Activated T-helper 2 cell treated with anti-CD3 and anti-CD28 coated beads, Interferon-gamma antibody, Interleukin-2, Interleukin-4, amounts not matched to agents 10 μg/mL and 5 μg/mL and 100 μg/mL, durations not matched to agents 14 hours and 24 hours and 36 hours (primary cell): ENCODE results near the gene LYRM2. TPM values are rescaled to one million over a fixed set of nuclear protein-coding genes. Genes with fewer than 3 reads are reported as not detected.

Experiments used
- DNase-seq: peaks from one replicate; pipeline ENCODE4 v3.0.0; 2021; ENCODE audit warnings: low spot score
- H3K27ac Mint-ChIP-seq: one replicate; pipeline ENCODE4 v1.8.0; 2021; ENCODE audit warnings: mixed read lengths
- H3K27me3 Mint-ChIP-seq: one replicate; pipeline ENCODE4 v1.8.0; 2021; ENCODE audit warnings: low read depth, mixed read lengths
- H3K36me3 Mint-ChIP-seq: one replicate; pipeline ENCODE4 v1.8.0; 2021; ENCODE audit warnings: low read depth, mixed read lengths
- H3K4me1 Mint-ChIP-seq: one replicate; pipeline ENCODE4 v1.8.0; 2021; ENCODE audit warnings: low read depth, mixed read lengths
- H3K4me3 Mint-ChIP-seq: one replicate; pipeline ENCODE4 v1.8.0; 2021; ENCODE audit warnings: low read depth, mild to moderate bottlenecking, moderate library complexity, mixed read lengths
- H3K9me3 Mint-ChIP-seq: one replicate; pipeline ENCODE4 v1.8.0; 2021; ENCODE audit warnings: mixed read lengths
- intact Hi-C: fragments of 100-400 bp; cut with micrococcal nuclease; formaldehyde crosslinking; loops from one replicate; pipeline ENCODE4 v1.15.1; 2023
- total RNA-seq: library from RNA; stranded (reverse); gene quantifications from 2 replicates; pipeline ENCODE4 v1.2.3, GENCODE V29; 2022

LYRM2 gene
- total RNA-seq, 1 donor from 2014 or later, result 30.0 TPM

DNA sequence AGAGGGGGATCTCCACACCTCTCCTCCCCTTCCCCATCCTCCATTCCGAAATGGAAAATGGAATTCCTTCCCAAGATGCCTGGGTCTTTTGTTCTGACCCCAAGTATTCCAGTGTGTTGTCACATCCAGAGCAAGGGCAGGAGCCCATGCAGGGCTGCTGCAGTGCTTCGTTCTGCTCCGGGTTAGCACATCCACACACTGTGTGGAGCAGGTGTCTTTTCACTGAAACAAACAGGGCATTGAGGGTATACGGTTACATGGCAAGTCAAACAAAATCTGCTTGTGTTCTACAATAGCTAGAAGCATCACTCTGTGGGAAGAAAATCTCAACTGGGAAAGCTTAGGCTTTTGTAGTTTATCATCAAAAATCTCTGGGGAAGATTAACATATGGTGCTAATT, 56.9 kb downstream of the LYRM2 start:
- H3K4me3 Mint-ChIP-seq, result no peak overlapping the region
- no peaks in the 10 kb centered on the region for H3K36me3 Mint-ChIP-seq
- H3K4me1 Mint-ChIP-seq, result no peaks in the 10 kb centered on the region
- no peaks in the 10 kb centered on the region for H3K9me3 Mint-ChIP-seq
- DNase-seq, result no peak
- intact Hi-C loops, result no loop called here
- no peak overlapping the region for H3K27ac Mint-ChIP-seq
- peaks cover 10% of the 10 kb centered on the region for H3K27me3 Mint-ChIP-seq

DNA sequence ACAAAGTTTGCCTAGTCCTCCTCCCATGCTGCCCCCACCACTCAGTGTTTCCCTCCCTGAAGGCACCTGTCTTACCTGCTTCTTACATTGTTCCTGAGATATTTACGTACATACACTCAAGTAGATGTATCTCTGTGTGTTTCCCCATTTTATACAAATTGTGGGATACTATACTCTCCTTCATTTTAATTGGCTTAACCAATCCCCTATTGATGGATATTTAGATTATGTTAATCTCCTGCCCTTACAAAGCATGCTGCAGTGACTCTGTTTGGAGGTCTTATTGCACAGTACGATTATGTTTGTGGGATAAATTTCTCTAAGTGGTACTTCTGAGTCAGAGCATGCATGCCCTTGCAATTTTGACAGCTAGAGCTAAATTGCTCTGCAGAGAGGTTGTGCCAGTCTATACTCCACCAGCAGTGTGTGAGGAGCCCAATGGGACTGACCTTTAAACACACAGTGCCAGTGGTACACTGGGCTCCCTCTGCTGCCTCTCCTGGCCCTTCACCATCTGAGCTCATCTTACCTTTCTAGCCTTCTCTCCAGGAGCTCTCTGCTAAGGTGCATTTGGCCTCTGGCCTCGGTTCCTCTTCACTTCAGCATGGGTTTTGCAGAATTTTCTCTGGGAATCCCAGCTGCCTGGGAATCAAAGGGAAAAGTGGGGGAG, 57.4 kb downstream of the LYRM2 start:
- Mint-ChIP-seq H3K36me3 (no peaks in the 10 kb centered on the region), H3K27ac (no peak overlapping the region), H3K4me1 (no peaks in the 10 kb centered on the region), H3K27me3 (peaks cover 10% of the 10 kb centered on the region), H3K4me3 (no peak overlapping the region), H3K9me3 (no peaks in the 10 kb centered on the region)
- no peak for DNase-seq
- intact Hi-C loops, result no loop called here

DNA sequence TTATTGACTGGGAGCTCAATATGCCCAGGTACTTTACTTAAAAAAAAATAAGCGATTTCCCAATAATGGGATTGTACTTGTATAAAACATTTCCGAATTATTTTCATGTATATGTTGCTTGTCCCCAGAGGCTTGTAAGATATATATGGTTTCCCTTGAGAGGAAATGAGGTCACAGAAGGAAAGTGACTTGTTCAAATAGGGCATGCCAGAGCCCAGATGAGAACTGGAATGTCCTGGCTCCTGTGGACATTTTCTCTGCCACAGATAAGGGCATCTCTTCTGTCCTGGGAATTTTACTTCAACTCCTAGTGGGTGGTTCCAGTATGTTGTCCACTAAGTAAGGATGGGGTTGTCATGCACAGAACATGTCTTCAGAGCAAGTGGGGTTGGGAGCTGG, 63.0 kb downstream of the LYRM2 start:
- no peak for DNase-seq
- no peak overlapping the region for H3K4me3 Mint-ChIP-seq
- H3K27me3 Mint-ChIP-seq, result peaks cover 11% of the 10 kb centered on the region
- no peaks in the 10 kb centered on the region for H3K9me3 Mint-ChIP-seq
- H3K36me3 Mint-ChIP-seq, result no peaks in the 10 kb centered on the region
- intact Hi-C loops, result no loop called here
- no peak overlapping the region for H3K27ac Mint-ChIP-seq
- peaks cover 5% of the 10 kb centered on the region for H3K4me1 Mint-ChIP-seq

DNA sequence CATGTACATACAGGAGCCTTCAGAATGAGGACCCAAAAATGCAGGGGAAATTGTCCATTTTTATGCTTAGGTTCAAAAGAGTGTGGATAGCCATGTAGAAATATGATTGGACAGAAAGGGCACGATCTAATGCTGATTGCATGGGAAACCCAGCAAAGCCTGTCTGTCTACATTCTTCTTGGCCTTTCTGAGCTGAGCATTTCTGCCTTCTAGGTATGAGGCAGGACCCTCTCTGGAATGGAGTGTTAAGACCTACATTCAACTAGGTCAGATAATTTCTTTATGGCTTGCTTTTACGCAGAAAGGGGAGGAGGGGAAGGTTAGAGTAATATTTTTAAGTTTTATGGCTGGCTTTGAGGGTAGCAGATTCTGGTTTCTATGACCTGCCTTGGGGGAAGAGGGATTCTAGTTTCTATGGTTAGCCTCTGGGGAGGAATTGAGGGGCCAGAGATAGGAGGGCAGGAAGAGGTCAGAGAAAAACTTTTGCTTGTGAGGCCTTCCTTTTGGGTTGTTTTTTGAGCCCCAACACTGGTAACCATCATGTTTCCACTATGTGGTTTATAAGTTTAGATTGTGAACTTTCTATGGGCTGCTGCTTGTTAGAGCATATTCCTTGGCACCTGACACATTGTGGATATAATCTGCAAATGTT, 63.5 kb downstream of the LYRM2 start:
- H3K36me3 Mint-ChIP-seq, result no peaks in the 10 kb centered on the region
- peaks cover 5% of the 10 kb centered on the region for H3K4me1 Mint-ChIP-seq
- H3K9me3 Mint-ChIP-seq, result no peaks in the 10 kb centered on the region
- H3K27ac Mint-ChIP-seq, result no peak overlapping the region
- peaks cover 13% of the 10 kb centered on the region for H3K27me3 Mint-ChIP-seq
- DNase-seq, result no peak
- intact Hi-C loops, result no loop called here
- H3K4me3 Mint-ChIP-seq, result no peak overlapping the region

DNA sequence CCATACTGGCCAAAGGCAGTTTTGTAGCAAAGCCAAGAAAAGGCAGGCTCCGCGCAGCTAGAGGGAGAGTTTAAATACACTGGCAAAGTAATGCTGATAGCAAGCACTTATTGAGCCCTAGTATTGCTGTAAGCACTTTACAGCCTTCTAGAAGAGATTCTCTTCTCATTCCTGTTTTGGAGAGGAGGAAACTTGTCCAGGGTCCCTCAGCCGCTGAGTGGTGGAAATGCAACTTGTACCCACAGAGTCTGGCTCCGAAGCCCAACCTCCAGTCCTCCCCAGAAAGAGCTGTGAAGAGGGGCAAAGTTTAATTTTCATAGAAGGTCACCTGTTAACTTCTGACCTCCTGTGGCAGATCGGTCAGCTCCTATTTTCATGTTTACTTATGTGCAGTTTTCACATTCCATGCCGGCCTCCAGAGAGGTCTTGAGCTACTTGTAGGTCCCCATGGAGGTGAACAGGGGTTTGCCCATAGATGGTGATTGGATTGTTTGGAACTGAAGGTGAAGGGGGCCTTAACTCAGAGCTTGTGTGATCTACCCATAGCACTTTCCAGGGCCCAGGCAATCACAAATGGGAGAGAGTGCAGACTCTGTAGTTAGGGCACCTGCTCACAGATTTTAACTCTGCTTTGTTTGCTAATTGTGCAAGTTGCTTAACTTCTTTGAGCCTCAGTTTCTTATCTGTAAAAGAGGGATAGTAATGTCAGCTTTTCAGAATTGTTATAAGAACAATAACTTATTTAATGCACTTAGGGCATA, 70.7 kb downstream of the LYRM2 start:
- Mint-ChIP-seq H3K4me3 (no peak overlapping the region), H3K9me3 (no peaks in the 10 kb centered on the region), H3K4me1 (no peaks in the 10 kb centered on the region), H3K27ac (no peak overlapping the region), H3K27me3 (peaks cover 2% of the 10 kb centered on the region), H3K36me3 (no peaks in the 10 kb centered on the region)
- intact Hi-C loops, result no loop called here
- DNase-seq, result no peak

DNA sequence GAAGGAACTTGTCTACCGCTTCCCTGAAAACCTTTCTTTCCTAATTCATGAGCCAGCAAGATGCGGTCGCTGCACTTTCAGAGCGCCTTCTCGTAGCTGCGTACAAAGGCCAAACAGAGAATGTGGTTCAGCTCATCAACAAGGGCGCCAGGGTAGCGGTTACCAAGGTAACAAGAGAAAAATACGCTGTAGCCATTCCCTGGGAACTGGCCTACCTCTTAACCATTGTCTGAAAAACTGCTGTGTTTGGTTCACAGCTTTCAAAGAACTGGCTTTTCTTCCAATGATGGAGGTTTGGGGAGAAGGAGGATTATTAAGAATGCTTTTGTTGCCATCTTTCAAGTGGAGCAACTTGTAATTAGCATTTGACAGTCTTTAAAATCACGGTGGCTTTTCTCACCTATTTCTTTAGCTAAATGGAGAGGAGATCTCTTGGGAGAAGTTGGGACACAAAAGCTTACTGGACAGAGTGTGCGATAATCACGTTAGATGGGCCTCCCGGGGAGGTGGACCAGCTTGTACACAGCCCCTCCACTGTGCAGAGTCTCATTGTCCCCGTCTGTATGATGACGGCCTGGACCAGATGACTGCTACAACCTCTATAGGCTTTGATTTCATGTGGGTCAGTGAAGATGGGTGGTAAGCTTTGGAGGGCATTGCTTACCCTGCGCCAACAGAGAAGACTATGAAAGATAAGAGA, 71.5 kb downstream of the LYRM2 start:
- no peak overlapping the region for H3K4me3 Mint-ChIP-seq
- peaks cover 4% of the 10 kb centered on the region for H3K27me3 Mint-ChIP-seq
- H3K36me3 Mint-ChIP-seq, result no peaks in the 10 kb centered on the region
- no peak overlapping the region for H3K27ac Mint-ChIP-seq
- intact Hi-C loops, result no loop called here
- H3K9me3 Mint-ChIP-seq, result no peaks in the 10 kb centered on the region
- DNase-seq, result no peak
- H3K4me1 Mint-ChIP-seq, result no peaks in the 10 kb centered on the region

DNA sequence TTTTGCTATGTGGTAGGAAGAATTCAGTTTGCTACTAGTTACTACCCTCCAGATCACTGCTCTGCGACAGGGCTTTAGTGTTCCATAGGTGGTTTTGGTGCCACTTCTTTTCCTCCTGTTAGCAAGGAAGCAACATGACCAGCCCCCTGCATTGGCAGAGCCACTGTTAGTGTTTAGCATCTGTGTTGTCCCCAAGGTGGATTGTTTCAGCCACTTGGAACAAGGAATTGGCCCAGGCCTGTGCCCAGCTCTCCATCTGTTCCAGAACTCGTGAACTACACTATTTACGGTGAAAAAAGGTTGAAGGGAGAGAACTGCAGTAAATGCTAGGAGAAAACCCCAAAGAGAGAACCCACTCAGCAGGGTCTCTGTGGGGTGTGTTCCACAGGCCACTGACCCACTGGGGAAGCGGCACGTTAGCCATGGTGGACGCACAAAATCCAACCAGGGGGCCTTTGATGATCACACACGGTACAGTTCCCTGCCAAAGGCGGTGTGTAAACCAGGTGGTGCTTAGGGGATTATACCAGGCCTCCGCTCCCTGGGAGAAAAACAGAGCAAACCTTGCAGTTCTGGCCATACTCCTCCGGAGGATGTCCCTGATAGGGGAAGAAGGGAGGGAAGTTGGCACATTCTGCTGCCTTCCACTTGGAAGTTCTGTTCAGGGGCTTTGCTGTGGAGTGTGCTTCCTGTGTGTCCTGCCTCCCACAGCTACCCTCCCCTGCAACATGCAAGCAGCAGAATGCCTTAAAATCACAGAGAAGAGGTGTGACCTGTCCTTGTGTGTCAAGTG, 72.3 kb downstream of the LYRM2 start:
- Mint-ChIP-seq H3K27ac (no peak overlapping the region), H3K36me3 (no peaks in the 10 kb centered on the region), H3K4me3 (no peak overlapping the region), H3K4me1 (no peaks in the 10 kb centered on the region), H3K27me3 (peaks cover 4% of the 10 kb centered on the region), H3K9me3 (no peaks in the 10 kb centered on the region)
- intact Hi-C loops, result no loop called here
- DNase-seq, result no peak

DNA sequence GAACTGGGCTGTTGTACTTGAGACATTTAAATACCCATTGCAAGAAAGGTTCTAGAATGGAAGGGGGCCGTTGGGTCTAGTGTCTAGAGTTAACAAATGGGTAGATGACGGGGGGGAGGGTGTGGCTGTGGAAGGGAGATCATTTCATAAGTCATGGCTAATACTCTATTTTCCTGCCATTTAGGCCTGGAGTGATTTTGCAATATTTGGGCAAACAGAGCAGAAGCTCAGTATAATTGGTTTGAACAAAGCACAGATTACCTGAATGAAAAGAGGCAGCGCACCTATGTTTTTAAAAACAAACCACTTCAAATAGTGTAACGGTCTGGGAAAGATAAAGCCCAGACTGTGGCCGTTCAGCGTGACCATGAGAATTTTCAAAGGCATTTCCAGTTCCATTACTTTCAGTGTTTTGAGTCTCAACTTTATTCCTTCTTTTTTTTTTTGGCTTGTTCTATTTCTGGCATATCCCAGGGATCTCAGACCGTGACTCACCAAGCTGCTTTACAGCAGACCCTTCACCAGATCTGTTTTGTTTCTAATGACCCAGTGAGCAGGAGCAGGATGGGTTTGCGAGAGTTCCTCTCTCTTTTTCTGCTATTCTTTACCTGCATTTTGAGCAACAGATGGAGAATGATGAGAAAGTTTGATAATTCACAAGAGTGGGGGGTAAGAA, 73.7 kb downstream of the LYRM2 start:
- Mint-ChIP-seq H3K4me3 (no peak overlapping the region), H3K36me3 (no peaks in the 10 kb centered on the region), H3K27me3 (peaks cover 3% of the 10 kb centered on the region), H3K27ac (no peak overlapping the region), H3K9me3 (no peaks in the 10 kb centered on the region), H3K4me1 (no peaks in the 10 kb centered on the region)
- intact Hi-C loops, result no loop called here
- no peak for DNase-seq

DNA sequence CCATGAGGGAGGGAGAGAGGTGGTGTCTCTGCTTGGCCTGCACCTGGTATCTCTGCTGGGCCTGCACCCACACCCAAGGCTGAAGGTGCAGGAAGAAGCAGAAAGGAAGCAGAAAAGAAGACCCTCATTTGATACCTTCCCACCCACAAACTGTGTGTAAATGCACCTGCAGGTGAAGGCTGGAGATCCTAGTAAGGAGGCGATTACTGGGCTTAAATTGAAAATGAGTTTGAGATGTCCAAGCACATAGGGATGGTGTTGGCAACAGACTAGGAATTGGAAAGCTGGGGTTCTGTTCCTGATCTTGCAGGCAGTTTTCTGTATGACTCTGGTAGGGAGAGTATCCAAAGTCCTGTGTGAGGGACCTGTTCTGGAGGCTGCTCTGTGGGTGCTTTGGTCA, 74.7 kb downstream of the LYRM2 start:
- Mint-ChIP-seq H3K36me3 (no peaks in the 10 kb centered on the region), H3K4me1 (no peaks in the 10 kb centered on the region), H3K27ac (no peak overlapping the region), H3K4me3 (no peak overlapping the region), H3K9me3 (no peaks in the 10 kb centered on the region), H3K27me3 (peaks cover 3% of the 10 kb centered on the region)
- DNase-seq, result no peak
- intact Hi-C loops, result no loop called here

DNA sequence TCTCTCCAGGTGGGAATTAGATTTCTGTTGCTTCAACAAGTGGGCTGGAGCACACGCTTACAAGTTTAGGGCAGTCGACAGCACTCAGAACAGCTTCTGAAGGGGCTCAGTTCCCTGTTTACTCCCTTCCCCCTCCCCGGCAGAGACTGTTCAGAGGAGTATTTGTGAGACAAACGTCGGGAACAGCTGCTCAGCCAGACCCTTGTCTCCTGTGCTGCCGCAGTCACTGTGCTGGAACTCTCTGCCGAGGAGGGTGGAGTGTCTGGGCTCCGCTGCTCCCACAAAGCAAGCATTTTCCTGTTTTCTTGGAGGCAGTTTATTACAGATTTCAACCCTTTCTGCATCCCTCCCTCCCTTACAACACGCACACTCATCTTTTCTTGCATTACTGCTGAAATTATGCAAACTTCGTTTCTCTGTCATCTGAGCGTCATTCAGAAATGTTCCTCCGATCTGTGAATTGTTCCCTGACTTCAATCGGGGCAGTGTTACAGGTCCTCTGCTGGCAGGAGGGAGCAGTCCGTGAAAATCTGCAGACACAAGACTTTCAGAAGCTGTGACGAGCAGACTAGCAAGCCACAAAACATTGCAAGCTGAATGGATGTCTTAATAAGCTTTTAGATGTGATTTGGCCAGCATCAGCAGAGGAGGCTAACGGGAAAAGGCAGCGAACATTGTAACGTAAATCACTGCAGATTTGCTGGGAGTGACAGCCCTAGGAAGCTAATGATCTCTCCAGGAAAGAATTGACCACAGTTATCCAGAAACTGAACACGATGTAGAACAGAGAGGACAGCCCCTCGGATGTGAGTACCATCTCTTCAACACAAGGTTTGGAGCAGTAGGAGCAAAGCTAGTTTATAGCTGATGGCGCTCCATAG, 76.2 kb downstream of the LYRM2 start:
- Mint-ChIP-seq H3K4me1 (no peaks in the 10 kb centered on the region), H3K36me3 (no peaks in the 10 kb centered on the region), H3K27ac (no peak overlapping the region), H3K9me3 (no peaks in the 10 kb centered on the region), H3K27me3 (peaks cover 3% of the 10 kb centered on the region), H3K4me3 (no peak overlapping the region)
- intact Hi-C loops, result no loop called here
- no peak for DNase-seq

DNA sequence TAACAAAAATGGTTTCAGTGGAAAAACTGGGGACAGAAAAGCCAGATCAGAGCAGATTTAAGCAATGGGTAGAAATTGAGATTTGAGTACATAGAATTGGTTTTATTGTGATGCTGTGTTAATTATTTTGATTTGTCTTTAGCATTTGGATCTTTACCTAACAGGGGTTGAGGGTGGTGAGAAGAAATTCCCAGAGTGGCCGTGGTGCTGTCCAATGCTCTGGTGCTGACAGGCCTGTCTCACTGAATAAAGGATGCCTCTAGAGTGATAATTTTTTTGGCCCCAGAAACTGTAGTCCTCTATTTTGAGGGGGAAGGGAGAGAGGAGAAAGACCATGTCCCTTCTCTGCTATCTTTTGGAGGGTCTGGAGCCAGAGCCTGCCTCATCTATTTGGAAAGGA, 79.1 kb downstream of the LYRM2 start:
- peaks cover 13% of the 10 kb centered on the region for H3K27me3 Mint-ChIP-seq
- no peak overlapping the region for H3K4me3 Mint-ChIP-seq
- no peak overlapping the region for H3K27ac Mint-ChIP-seq
- no peaks in the 10 kb centered on the region for H3K9me3 Mint-ChIP-seq
- H3K36me3 Mint-ChIP-seq, result no peaks in the 10 kb centered on the region
- no peak for DNase-seq
- H3K4me1 Mint-ChIP-seq, result no peaks in the 10 kb centered on the region
- intact Hi-C loops, result no loop called here
